ENCODE results near the gene ASPN. TPM values are rescaled to one million over a fixed set of nuclear protein-coding genes. Genes with fewer than 3 reads are reported as not detected.

ASPN gene
- total and polyA plus RNA-seq, 4 donors = 1.3 to 18.9 (median 1.8) TPM

GRCh38 chr9:92528522-92528849, 46.2 kb upstream of the ASPN start:
- H3K36me3 ChIP-seq (ENCODE audit: control insufficient read depth in 4 of 4, insufficient read depth in 4 of 4, low read length in 4 of 4) = peaks cover 0 to 4% (median 0%) of the 10 kb centered on the region in 4 donors
- no peak for ATAC-seq (ENCODE audit: insufficient read depth, low FRiP score)
- 100% methylated on average over 1 of the region's 1 CpG for WGBS, 2 donors
- no peaks in the 10 kb centered on the region for H3K27me3 ChIP-seq (ENCODE audit: control insufficient read depth in 3 of 3, insufficient read depth in 3 of 3, low read length in 2 of 3)
- peak overlapping the region in 1 of 2 donors; percentile 3 for H3K27ac ChIP-seq (ENCODE audit: low read depth in 1 of 2, low read length in 1 of 2)
- no peaks in the 10 kb centered on the region for H3K4me1 ChIP-seq (ENCODE audit: control insufficient read depth in 5 of 5, insufficient read depth in 5 of 5, low read length in 5 of 5)
- TF ChIP-seq CTCF (IDR thresholded peaks at IDR 0.05; ENCODE audit: control extremely low read depth, extremely low read depth) = no peak
- peaks cover 0 to 5% (median 0%) of the 10 kb centered on the region in 4 donors for H3K9me3 ChIP-seq (ENCODE audit: control insufficient read depth in 4 of 4, insufficient read depth in 3 of 4, low read length in 3 of 4)
- H3K9ac ChIP-seq (ENCODE audit: insufficient read depth in 1 of 2, low read length in 2 of 2) = no peak overlapping the region
- no peak overlapping the region for H3K4me3 ChIP-seq
- no peak for DNase-seq

- DNase-seq = no peak
- Histone ChIP-seq H3K27me3 (ENCODE audit: control insufficient read depth in 3 of 3, insufficient read depth in 3 of 3, low read length in 2 of 3) (no peaks in the 10 kb centered on the region), H3K4me3 (no peak overlapping the region), H3K27ac (ENCODE audit: low read depth in 1 of 2, low read length in 1 of 2) (peak overlapping the region in 1 of 2 donors; percentile 3), H3K36me3 (ENCODE audit: control insufficient read depth in 4 of 4, insufficient read depth in 4 of 4, low read length in 4 of 4) (peaks cover 0 to 4% (median 0%) of the 10 kb centered on the region in 4 donors), H3K4me1 (ENCODE audit: control insufficient read depth in 5 of 5, insufficient read depth in 5 of 5, low read length in 5 of 5) (peaks cover 0 to 1% (median 0%) of the 10 kb centered on the region in 5 donors), H3K9ac (ENCODE audit: insufficient read depth in 1 of 2, low read length in 2 of 2) (no peak overlapping the region), H3K9me3 (ENCODE audit: control insufficient read depth in 4 of 4, insufficient read depth in 3 of 4, low read length in 3 of 4) (peaks cover 0 to 5% (median 0%) of the 10 kb centered on the region in 4 donors)
- 74 to 90% methylated on average over 4 of the region's 4 CpGs for WGBS, 2 donors
- TF ChIP-seq CTCF (IDR thresholded peaks at IDR 0.05; ENCODE audit: control extremely low read depth, extremely low read depth) = no peak
- ATAC-seq (ENCODE audit: insufficient read depth, low FRiP score) = no peak
These were observed 45.7 kb upstream of the ASPN start for GRCh38 chr9:92527832-92528521.

- Histone ChIP-seq H3K27ac (ENCODE audit: low read depth in 1 of 2, low read length in 1 of 2) (no peak overlapping the region), H3K4me3 (no peak overlapping the region), H3K27me3 (ENCODE audit: control insufficient read depth in 3 of 3, insufficient read depth in 3 of 3, low read length in 2 of 3) (no peaks in the 10 kb centered on the region), H3K9ac (ENCODE audit: insufficient read depth in 1 of 2, low read length in 2 of 2) (no peak overlapping the region), H3K36me3 (ENCODE audit: control insufficient read depth in 4 of 4, insufficient read depth in 4 of 4, low read length in 4 of 4) (peaks cover 0 to 4% (median 0%) of the 10 kb centered on the region in 4 donors), H3K4me1 (ENCODE audit: control insufficient read depth in 5 of 5, insufficient read depth in 5 of 5, low read length in 5 of 5) (peaks cover 0 to 2% (median 0%) of the 10 kb centered on the region in 5 donors), H3K9me3 (ENCODE audit: control insufficient read depth in 4 of 4, insufficient read depth in 3 of 4, low read length in 3 of 4) (peaks cover 0 to 5% (median 0%) of the 10 kb centered on the region in 4 donors)
- WGBS, 2 donors = 92 to 96% methylated on average over 2 of the region's 2 CpGs
- no peak for DNase-seq
- ATAC-seq (ENCODE audit: insufficient read depth, low FRiP score) = no peak
- TF ChIP-seq CTCF (IDR thresholded peaks at IDR 0.05; ENCODE audit: control extremely low read depth, extremely low read depth) = no peak
These were observed 45.1 kb upstream of the ASPN start for GRCh38 chr9:92527291-92527828.

Data from lung (tissue), 12 donors.